ENCODE measurements around the gene GRM7. TPM values are rescaled to one million over a fixed set of nuclear protein-coding genes. Genes with fewer than 3 reads are reported as not detected.

GRM7 gene
- total RNA-seq, 1 donor from 2014 or later = 0.80 TPM

GRCh38 chr3:6862041-6862879, 1.3 kb downstream of the GRM7 start:
- H3K9me3 ChIP-seq (ENCODE audit: low read depth) = no peaks in the 10 kb centered on the region
- H2AFZ ChIP-seq (replicated peaks) = peak overlapping the region; percentile 96
- Mint-ChIP-seq H3K36me3 (peaks cover 2% of the 10 kb centered on the region), H3K27ac (no peak overlapping the region), H3K4me3 (peak overlapping the region; percentile 87), H3K4me1 (peaks cover 8% of the 10 kb centered on the region), H3K27me3 (ENCODE audit: insufficient read depth, low read depth) (peaks cover 53% of the 10 kb centered on the region), H3K9me3 (no peaks in the 10 kb centered on the region)
- no peak overlapping the region for H3K27ac ChIP-seq
- H3K36me3 ChIP-seq = no peaks in the 10 kb centered on the region
- H3K4me3 ChIP-seq = peak overlapping the region; percentile 65
- no peak overlapping the region for H3K9ac ChIP-seq
- H3K4me2 ChIP-seq = peak overlapping the region; percentile 96
- no peaks in the 10 kb centered on the region for H3K79me2 ChIP-seq (ENCODE audit: low read depth)
- no peak for TF ChIP-seq CTCF (IDR thresholded peaks at IDR 0.05)
- TF ChIP-seq EZH2phosphoT487 (IDR thresholded peaks at IDR 0.05) = peak; percentile 25
- peak; percentile 46 for TF ChIP-seq EZH2 (IDR thresholded peaks at IDR 0.05)
- H4K20me1 ChIP-seq (ENCODE audit: low read depth) = no peaks in the 10 kb centered on the region
- peak; percentile 40 for DNase-seq (ENCODE audit: low spot score)
- H3K27me3 ChIP-seq = peaks cover 96% of the 10 kb centered on the region
- peaks cover 14% of the 10 kb centered on the region for H3K4me1 ChIP-seq
- H3F3A ChIP-seq (ENCODE audit: low read depth) = peaks cover 8% of the 10 kb centered on the region

- Histone ChIP-seq H3K4me2 (peak overlapping the region; percentile 96), H3K4me1 (peaks cover 14% of the 10 kb centered on the region), H3K27me3 (peaks cover 90% of the 10 kb centered on the region), H3K36me3 (no peaks in the 10 kb centered on the region), H3K4me3 (peak overlapping the region; percentile 65), H3F3A (ENCODE audit: low read depth) (peaks cover 8% of the 10 kb centered on the region), H3K9ac (no peak overlapping the region), H4K20me1 (ENCODE audit: low read depth) (no peaks in the 10 kb centered on the region), H3K9me3 (ENCODE audit: low read depth) (no peaks in the 10 kb centered on the region), H2AFZ (replicated peaks) (peak overlapping the region; percentile 96), H3K79me2 (ENCODE audit: low read depth) (no peaks in the 10 kb centered on the region), H3K27ac (no peak overlapping the region)
- peaks cover 53% of the 10 kb centered on the region for H3K27me3 Mint-ChIP-seq (ENCODE audit: insufficient read depth, low read depth)
- H3K9me3 Mint-ChIP-seq = no peaks in the 10 kb centered on the region
- no peak for DNase-seq (ENCODE audit: low spot score)
- peaks cover 8% of the 10 kb centered on the region for H3K4me1 Mint-ChIP-seq
- peak overlapping the region; percentile 87 for H3K4me3 Mint-ChIP-seq
- peaks cover 2% of the 10 kb centered on the region for H3K36me3 Mint-ChIP-seq
- H3K27ac Mint-ChIP-seq = no peak overlapping the region
- TF ChIP-seq EZH2phosphoT487 (IDR thresholded peaks at IDR 0.05) = peak; percentile 4
- no peak for TF ChIP-seq EZH2 (IDR thresholded peaks at IDR 0.05)
- no peak for TF ChIP-seq CTCF (IDR thresholded peaks at IDR 0.05)
These were observed 1.9 kb downstream of the GRM7 start for GRCh38 chr3:6862880-6863195.

- Mint-ChIP-seq H3K27me3 (ENCODE audit: insufficient read depth, low read depth) (peaks cover 23% of the 10 kb centered on the region), H3K9me3 (no peaks in the 10 kb centered on the region), H3K27ac (no peak overlapping the region), H3K4me1 (peaks cover 5% of the 10 kb centered on the region), H3K4me3 (no peak overlapping the region), H3K36me3 (no peaks in the 10 kb centered on the region)
- no peak overlapping the region for H2AFZ ChIP-seq (replicated peaks)
- peaks cover 5% of the 10 kb centered on the region for H3K4me1 ChIP-seq
- TF ChIP-seq EZH2phosphoT487 (IDR thresholded peaks at IDR 0.05) (no peak), EZH2 (IDR thresholded peaks at IDR 0.05) (no peak), CTCF (IDR thresholded peaks at IDR 0.05) (no peak)
- H3K36me3 ChIP-seq = no peaks in the 10 kb centered on the region
- H3K4me3 ChIP-seq = no peak overlapping the region
- H3K79me2 ChIP-seq (ENCODE audit: low read depth) = no peaks in the 10 kb centered on the region
- H4K20me1 ChIP-seq (ENCODE audit: low read depth) = no peaks in the 10 kb centered on the region
- no peak overlapping the region for H3K27ac ChIP-seq
- no peak overlapping the region for H3K4me2 ChIP-seq
- H3K9me3 ChIP-seq (ENCODE audit: low read depth) = no peaks in the 10 kb centered on the region
- H3K27me3 ChIP-seq = peaks cover 46% of the 10 kb centered on the region
- no peak overlapping the region for H3K9ac ChIP-seq
- no peaks in the 10 kb centered on the region for H3F3A ChIP-seq (ENCODE audit: low read depth)
- DNase-seq (ENCODE audit: low spot score) = no peak
These were observed 6.4 kb downstream of the GRM7 start for GRCh38 chr3:6867269-6867668.

Data from neural progenitor cell (in vitro differentiated cells).